Activated CD4-positive, alpha-beta T cell treated with anti-CD3 and anti-CD28 coated beads, Interleukin-2, amount 50 U/mL, for 1 hour (primary cell): ENCODE results near the gene CD96.

ENCODE experiments used
- DNase-seq: peaks from one replicate; pipeline ENCODE4 v3.0.0-alpha.2; 2020

The CD96 gene

GRCh38 chr3:111681661-111682426 is 139.8 kb downstream of the CD96 start:
- DNase-seq: no peak

- DNase-seq: no peak
Measured at GRCh38 chr3:111684640-111685039, 142.6 kb downstream of the CD96 start.

- no peak for DNase-seq
Measured at GRCh38 chr3:111688190-111688800, 146.3 kb downstream of the CD96 start.

- no peak for DNase-seq
Measured at GRCh38 chr3:111690242-111690641, 148.2 kb downstream of the CD96 start.

GRCh38 chr3:111691293-111691909 is 149.4 kb downstream of the CD96 start:
- DNase-seq: no peak

- no peak for DNase-seq
Measured at GRCh38 chr3:111692593-111693552, 150.9 kb downstream of the CD96 start.

GRCh38 chr3:111694471-111694870 is 152.5 kb downstream of the CD96 start:
- no peak for DNase-seq

GRCh38 chr3:111695636-111696117 is 153.7 kb downstream of the CD96 start:
- no peak for DNase-seq

GRCh38 chr3:111700054-111700453 is 158.1 kb downstream of the CD96 start:
- DNase-seq: no peak

- no peak for DNase-seq
Measured at GRCh38 chr3:111701292-111701906, 159.4 kb downstream of the CD96 start.
